GM21367 (cell line): ENCODE data around the gene EPN1.

Experiments
- ATAC-seq: cut with Tn5 transposase; IDR thresholded peaks from one replicate; pipeline ENCODE4 v1.9.1; 2021; ENCODE audit not compliant: unreplicated experiment

EPN1 gene

DNA sequence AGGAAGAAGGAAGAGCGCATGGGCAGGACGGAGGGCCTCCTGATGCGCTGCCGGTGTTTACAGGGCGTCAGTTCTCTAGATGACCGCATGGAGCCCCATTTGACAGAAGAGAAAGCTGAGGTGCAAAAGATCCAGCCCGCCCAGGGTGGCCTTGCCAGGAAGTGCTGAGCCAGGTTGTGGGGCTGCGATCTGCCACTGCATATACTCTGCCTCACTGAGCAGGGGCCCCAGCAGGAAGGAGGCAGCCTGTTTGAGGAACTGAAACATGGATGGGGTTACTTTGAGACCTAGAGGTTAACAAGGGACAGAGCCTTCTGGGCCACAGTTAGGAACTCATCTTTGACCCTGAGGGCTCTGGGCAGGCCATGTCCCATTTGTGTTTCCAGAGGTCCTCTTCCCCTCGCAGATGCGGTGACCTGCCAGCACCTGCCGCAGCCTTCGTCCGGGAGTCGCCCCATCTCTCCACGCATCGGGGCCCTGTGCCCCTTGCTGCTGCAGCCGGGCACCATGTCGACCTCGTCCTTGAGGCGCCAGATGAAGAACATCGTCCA lies 3.2 kb downstream of the EPN1 start:
- ATAC-seq = peak; percentile 64

DNA sequence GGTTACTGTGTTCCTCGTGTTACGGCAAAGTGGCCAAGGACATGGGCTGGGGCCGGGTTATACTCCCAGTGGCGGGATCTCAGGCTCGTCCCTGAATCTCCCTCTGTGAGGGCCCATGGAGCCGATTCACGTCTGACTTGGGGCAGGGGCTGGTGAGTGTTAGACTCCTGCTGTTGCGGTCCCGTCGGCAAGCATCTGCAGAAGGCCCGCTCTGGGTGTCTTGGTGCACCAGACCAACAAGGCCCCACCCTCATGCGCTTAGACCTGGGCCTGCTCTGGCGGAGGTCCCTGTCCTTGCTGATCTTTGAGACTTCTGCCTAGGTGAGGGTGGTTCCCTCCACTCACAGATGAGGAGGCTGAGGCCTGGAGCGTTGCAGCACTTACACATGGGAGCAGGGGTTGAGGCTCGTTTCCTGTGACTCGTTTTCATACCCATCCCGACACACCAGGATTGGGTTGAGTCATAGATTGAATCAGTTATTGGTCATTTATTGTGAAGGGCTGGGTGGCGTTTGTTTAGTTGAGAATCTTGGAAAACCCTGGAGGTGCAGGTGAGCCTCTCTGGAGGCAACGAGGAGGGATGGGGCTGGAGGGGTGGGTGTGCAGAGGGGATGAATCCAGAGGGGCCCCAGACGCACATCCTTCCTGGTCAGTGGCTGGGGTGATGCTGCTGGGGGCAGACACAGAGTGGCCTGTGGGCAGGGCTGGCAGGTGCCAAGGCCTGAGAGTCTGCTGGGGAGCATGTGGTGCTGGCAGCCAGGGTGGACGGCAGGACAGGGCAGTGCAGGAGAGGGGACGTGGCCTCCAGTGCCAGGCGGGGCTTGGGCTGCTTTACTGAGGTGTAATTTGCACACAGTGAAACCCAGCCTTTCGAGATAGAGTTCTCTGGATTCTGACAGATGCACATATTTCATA lies 4.6 kb downstream of the EPN1 start:
- no peak for ATAC-seq

DNA sequence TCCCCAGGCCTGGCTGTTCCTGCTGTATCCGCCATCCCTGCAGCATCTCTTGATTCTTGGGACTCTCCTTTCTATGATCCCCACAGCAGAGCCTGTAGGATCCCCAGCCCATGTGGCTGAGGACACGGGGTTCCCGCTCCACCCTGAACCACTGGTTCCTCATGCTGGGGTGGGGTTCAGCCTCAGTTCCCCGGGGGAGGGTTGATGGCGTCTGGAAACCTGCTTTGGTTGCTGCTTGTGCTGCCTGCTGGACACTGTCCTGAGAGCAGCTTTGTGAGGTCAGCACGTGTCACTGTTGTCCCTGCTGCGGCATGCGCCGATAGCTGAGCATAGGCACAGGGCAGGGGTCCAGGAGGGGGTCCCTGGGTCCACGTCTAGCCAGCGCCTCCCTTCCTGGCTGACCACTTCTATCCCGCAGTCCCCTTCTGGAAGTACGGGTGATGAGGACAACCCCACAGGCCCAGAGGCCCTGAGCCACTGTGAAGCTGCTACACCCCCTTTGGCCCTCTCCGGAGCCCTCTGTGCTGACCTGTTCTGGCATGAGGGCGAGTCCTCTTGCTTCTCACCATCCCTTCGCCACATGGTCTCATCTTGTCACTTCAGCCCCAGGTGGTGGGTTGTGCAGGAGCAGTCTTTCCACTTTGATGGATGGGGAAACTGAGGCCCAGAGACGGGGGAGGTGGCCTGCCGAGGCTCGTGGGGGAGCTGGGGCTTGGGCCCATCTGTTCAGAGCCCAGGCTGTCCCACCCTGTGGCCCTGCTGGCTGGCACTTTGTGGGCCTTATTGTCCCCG lies 5.5 kb downstream of the EPN1 start:
- no peak for ATAC-seq

- no peak for ATAC-seq
These were observed 6.4 kb downstream of the EPN1 start for GRCh38 chr19:55681131-55682092.

DNA sequence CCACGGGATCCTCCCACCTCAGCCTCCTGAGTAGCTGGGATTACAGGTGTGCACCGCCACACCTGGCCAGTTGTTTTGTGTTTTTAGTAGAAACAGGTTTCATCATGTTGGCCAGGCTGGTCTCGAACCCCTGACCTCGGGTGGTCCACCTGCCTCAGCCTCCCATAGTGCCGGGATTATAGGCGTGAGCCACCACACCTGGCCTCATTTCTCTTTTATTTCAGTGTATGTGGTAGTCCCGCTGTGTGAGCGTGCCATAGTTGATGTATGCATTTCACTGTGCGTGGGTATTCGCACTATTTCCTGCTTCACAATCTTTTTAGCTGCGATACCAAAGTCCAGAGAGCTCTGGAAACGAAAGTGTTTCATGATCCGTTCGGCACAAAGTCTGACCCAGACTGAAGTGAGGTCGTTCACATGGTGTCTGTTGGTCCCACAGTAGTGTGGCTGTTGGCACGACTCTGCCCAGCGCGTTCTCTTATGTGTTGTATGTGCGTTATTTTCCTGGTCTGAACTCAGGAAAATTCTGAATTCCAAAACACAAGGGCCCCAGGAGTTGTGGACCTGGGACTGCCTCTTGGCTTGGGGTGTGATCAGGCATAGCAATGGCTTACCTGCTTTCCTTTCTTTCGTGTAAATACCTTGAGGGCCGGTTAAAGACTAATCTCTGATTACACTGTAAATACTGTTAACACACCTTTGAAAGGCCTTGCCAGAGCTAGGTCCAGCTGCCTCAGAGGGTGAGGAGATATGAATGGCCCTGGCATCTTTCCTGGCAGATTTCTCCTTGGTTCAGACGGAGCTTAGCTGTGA lies 8.6 kb downstream of the EPN1 start:
- ATAC-seq = no peak

- no peak for ATAC-seq
These were observed 10.1 kb downstream of the EPN1 start for GRCh38 chr19:55684946-55685681.

DNA sequence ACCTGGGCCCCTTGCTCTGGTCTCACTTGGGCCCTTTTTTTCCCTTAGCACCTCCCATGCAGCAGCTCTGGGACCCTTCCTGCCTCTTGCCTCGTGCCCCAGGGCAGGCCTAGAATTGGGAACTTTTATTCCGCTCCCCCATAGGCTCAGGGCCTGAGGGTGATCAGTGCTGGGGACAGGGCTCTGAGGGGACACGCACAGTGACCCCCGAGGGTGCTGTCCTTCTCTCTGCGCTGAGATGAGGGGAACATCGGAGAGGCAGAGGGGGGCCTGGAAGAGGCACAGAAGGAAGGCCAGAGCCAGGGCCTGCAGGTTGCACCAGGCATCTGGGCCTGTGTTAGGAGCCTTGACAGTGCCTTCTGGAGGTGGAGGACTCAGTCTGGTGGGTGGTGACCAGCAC lies 10.8 kb downstream of the EPN1 start:
- ATAC-seq = no peak

GRCh38 chr19:55686311-55687050 lies 11.5 kb downstream of the EPN1 start:
- ATAC-seq = no peak

- no peak for ATAC-seq
These were observed 12.5 kb downstream of the EPN1 start for GRCh38 chr19:55687281-55688201.

DNA sequence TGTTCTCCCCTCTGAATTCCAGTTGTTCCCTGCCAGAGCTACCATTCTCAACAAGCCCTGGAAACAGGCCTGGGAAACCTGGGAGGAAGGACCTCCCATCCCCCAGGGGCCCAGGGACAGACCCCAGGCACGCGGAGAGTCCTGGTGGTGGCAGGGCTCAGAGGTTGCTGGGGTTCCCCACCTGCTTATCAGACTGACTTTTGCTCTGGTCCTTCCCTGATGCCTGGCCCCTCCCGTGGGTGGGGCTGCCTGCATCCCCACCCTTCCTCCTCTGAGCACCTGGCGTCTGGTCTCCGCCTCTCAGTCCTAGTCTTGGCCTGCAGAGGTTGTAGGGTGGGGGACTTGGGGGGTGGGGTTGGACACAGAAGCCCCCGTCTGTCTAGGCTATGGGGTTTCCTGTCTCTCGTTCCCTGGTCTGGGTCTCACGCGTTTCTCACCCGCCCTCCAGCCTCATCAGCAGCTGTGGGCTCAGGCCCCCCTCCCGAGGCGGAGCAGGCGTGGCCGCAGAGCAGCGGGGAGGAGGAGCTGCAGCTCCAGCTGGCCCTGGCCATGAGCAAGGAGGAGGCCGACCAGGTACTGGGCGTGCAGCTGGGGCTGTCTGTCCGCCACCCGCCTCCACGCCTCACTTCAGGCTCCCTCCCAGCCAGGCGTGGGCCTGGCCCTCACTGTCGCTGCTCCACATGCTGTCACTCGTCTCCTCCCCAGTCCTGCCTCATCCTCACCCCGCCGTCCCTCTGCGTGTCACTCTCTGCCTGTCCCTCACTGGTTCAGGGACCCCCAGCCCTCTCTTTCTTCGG lies 13.6 kb downstream of the EPN1 start:
- ATAC-seq = no peak

GRCh38 chr19:55689411-55690108 lies 14.5 kb downstream of the EPN1 start:
- ATAC-seq = no peak

- no peak for ATAC-seq
These were observed 15.2 kb downstream of the EPN1 start for GRCh38 chr19:55690109-55690768.

DNA sequence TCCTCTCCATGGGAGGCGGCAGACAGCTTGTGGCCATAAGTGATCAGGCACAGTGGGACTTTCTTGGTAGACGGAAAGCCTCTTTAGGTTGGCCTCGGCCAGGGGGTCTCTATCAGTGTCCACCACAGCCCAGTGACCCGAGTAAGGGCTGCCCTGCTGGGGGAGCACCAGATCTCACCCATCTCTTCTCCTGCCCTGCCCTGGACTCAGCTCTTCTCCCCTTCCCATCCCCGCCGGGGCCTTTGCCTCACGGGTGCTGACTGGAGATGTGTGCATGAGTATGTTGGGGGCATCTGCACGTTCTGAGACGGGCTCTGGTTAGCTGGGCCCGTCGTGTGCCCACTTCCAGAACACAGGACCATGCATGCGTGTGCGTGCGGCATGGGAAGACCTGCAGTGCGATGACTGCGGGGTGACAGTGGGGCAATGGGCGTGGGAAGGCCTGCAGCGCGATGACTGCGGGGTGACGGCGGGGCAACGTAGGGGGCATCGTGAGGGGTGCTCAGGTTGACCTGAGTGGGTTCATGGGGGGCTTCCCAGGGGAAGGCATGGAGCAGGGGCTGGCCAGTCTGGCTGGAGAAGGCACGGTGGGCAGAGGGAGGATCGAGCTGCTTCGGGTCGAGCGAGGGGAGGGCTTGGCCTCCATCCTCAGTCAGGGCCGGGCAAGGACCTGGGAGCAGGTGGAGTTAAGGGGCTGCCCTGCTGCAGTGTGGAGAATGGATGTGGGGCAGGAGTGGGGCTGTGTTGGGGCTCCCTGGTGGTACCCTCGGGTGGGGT lies 15.9 kb downstream of the EPN1 start:
- no peak for ATAC-seq

DNA sequence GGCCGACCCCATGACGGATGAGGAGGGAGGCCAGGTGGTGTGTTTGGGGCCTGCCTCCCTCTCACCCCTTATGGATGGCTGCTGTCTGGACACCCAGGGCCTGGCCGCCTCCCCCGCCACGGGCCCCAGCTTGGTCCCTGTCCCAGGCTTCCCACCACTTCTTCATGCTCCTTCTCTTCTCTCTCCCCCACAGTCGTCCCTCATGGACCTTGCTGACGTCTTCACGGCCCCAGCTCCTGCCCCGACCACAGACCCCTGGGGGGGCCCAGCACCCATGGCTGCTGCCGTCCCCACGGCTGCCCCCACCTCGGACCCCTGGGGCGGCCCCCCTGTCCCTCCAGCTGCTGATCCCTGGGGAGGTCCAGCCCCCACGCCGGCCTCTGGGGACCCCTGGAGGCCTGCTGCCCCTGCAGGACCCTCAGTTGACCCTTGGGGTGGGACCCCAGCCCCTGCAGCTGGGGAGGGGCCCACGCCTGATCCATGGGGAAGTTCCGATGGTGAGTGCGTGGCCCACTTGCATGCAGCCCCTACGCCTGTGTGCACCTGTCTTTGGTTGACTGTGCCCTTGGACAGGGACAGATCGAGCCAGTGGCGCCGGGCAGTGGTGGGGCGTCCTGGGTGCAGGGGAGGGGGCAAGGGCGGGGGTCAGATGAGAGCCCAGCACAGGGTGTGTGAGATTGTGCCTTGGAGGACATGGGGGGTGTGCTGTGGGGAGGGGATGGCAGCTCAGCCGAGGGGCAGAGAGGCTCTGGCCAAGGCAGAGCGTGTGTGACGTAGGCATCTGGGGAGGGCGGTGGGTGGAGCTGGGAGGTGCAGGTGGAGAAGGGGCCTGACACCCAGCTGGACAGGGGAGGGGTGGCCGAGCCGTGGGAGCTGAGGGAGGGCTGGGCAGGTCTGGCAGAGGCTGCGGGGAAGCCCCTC lies 16.8 kb downstream of the EPN1 start:
- ATAC-seq = no peak
